Measurements from ENCODE around the gene LYRM1. TPM values are rescaled to one million over a fixed set of nuclear protein-coding genes. Genes with fewer than 3 reads are reported as not detected.
A peak's percentile ranks its signal among the peaks of the same experiment; 100 is the strongest.

The LYRM1 gene
- total and polyA plus RNA-seq, 10 of the 15 experiments (the other 5 are each of a cell fraction or from before 2014, with no cell fraction given), result 18.4 to 54.4 (median 38.0) TPM

DNA sequence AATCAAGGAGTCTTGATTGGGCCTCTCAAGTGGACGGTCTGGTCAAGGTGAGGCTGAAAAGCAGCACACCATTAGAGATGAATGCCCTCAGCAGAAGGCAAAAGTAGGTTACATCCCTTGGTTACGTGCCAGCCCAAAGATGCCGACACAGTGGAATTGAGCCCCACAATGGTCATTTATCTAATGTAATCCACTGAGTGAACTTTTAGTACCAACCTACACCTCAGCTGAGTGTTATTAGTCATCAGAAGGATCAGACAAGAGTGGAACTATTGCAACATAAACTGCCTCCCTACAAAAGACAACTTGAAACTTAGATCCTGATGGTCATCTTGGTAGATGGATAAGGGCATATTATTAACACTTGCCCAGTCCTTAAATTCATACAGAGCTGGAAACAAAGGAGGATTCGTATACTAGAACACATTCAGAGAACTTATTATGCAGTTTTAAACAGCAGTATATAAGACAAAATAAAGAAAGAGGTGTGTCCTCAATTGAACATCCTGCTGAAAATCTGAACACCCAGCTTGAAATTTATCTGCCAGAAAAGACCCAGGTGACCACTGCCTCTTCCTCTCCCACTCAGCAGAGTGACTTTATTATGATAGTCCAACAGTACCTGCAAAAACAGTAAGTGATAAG, 3.2 kb upstream of the LYRM1 start:
- no peak overlapping the region for H3K27ac ChIP-seq (ENCODE audit: control insufficient read depth, insufficient read depth)
- intact Hi-C loops (cut with micrococcal nuclease; ENCODE audit: unreplicated experiment) (no loop called here), in situ Hi-C loops (cut with MboI) (loop anchor here (5.0 kb wide), 1 partner anchor 50 kb away; no protein-coding TSS in a partner anchor)
- RAD21 ChIA-PET (ENCODE audit: unreplicated experiment), result interaction anchor here (3.8 kb wide), 2 partner anchors 22 to 31 kb away, joined by 27 to 31 read pairs; no protein-coding TSS in a partner anchor
- no peaks in the 10 kb centered on the region for H4K20me1 ChIP-seq (ENCODE audit: control insufficient read depth, insufficient read depth)
- SMC1A ChIA-PET (ENCODE audit: uncharacterized antibody, unreplicated experiment), result interaction anchor here (0.7 to 5.6 kb wide), 8 partner anchors 12 to 94 kb away, joined by 3 to 42 read pairs (median 4); partner anchors contain the start of genes ERI2 and REXO5
- no peak overlapping the region for H3K4me2 ChIP-seq (ENCODE audit: control insufficient read depth, insufficient read depth)
- no peak overlapping the region for H2AFZ ChIP-seq (ENCODE audit: control insufficient read depth, low read depth, low read length)
- no peak for DNase-seq (ENCODE audit: low read depth, low spot score)
- POLR2A ChIA-PET, result interaction anchor here (0.8 to 4.3 kb wide), 5 partner anchors 14 to 90 kb away, joined by 3 to 27 read pairs (median 3); no protein-coding TSS in a partner anchor
- no peaks in the 10 kb centered on the region for H3K27me3 ChIP-seq (replicated peaks in 1 of 2; ENCODE audit: control insufficient read depth in 2 of 2, insufficient read depth in 2 of 2, low read length in 1 of 2)
- no peaks in the 10 kb centered on the region; a peak in 1 of 4 replicates for H3K36me3 ChIP-seq (ENCODE audit: control insufficient read depth in 2 of 2, insufficient read depth in 2 of 2, low read length in 1 of 2)
- FAIRE-seq, result no peak
- peaks cover 19% of the 10 kb centered on the region for H3K79me2 ChIP-seq (ENCODE audit: control insufficient read depth, insufficient read depth, low read length)
- no peak overlapping the region for H3K4me3 ChIP-seq
- ATAC-seq, result no peak
- no peaks in the 10 kb centered on the region for H3K9me3 ChIP-seq (replicated peaks; ENCODE audit: control insufficient read depth, insufficient read depth, low read length)
- no peak for TF ChIP-seq TBL1XR1 (IDR thresholded peaks at IDR 0.05; ENCODE audit: low read depth, low read length)
- no peak for TF ChIP-seq TAF1 (IDR thresholded peaks at IDR 0.05; ENCODE audit: borderline replicate concordance, low read depth, low read length)
- no peak for TF ChIP-seq WRNIP1 (IDR thresholded peaks at IDR 0.05; ENCODE audit: borderline replicate concordance, low read depth, low read length)
- TF ChIP-seq, protein P1, sequence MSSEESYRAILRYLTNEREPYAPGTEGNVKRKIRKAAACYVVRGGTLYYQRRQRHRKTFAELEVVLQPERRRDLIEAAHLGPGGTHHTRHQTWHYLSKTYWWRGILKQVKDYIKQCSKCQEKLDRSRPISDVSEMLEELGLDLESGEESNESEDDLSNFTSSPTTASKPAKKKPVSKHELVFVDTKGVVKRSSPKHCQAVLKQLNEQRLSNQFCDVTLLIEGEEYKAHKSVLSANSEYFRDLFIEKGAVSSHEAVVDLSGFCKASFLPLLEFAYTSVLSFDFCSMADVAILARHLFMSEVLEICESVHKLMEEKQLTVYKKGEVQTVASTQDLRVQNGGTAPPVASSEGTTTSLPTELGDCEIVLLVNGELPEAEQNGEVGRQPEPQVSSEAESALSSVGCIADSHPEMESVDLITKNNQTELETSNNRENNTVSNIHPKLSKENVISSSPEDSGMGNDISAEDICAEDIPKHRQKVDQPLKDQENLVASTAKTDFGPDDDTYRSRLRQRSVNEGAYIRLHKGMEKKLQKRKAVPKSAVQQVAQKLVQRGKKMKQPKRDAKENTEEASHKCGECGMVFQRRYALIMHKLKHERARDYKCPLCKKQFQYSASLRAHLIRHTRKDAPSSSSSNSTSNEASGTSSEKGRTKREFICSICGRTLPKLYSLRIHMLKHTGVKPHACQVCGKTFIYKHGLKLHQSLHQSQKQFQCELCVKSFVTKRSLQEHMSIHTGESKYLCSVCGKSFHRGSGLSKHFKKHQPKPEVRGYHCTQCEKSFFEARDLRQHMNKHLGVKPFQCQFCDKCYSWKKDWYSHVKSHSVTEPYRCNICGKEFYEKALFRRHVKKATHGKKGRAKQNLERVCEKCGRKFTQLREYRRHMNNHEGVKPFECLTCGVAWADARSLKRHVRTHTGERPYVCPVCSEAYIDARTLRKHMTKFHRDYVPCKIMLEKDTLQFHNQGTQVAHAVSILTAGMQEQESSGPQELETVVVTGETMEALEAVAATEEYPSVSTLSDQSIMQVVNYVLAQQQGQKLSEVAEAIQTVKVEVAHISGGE (CRISPR knock-in tag; IDR thresholded peaks at IDR 0.05), result no peak
- TF ChIP-seq ZNF622 (IDR thresholded peaks at IDR 0.05), result no peak
- CTCF ChIA-PET, result interaction anchor here (0.8 to 5.6 kb wide), 4 partner anchors 10 to 51 kb away, joined by 3 to 36 read pairs (median 9); no protein-coding TSS in a partner anchor
- WGBS (ENCODE audit: insufficient coverage, insufficient replicate concordance, low lambda C conversion rate, missing lambda C conversion rate), result 91% methylated on average over 4 of the region's 4 CpGs
- BruUV-seq (replicated peaks), result TSS peak; percentile 58
- peaks cover 3% of the 10 kb centered on the region for H3K4me1 ChIP-seq (ENCODE audit: control insufficient read depth, insufficient read depth, low read length)
- H3K9ac ChIP-seq (ENCODE audit: control insufficient read depth, insufficient read depth, low read length), result no peak overlapping the region

Measured in GM12878 (cell line).